Midbrain (tissue), 1 donor: Measurements from ENCODE around the gene TEX11.
A peak's percentile ranks its signal among the peaks of the same experiment; 100 is the strongest.
"Not testable (repeated sequence)": the region's sequence is repeated elsewhere in the genome, so short reads cannot be mapped to it uniquely, and the experiment has no call there.

Experiments used
- DNase-seq: peaks from one replicate; lab custom pipeline; 2025; lab: John Stamatoyannopoulos, UW

Gene TEX11

GRCh38 chrX:70755850-70756249, 152.7 kb downstream of the TEX11 start:
- no peak for DNase-seq

- DNase-seq = no peak
These were observed 154.2 kb downstream of the TEX11 start for GRCh38 chrX:70754169-70754848.

GRCh38 chrX:70733774-70734173, 174.7 kb downstream of the TEX11 start:
- DNase-seq = not testable (repeated sequence)

- not testable (repeated sequence) for DNase-seq
These were observed 180.6 kb downstream of the TEX11 start for GRCh38 chrX:70727961-70728360.

GRCh38 chrX:70720721-70721120, 187.8 kb downstream of the TEX11 start:
- DNase-seq = no peak

GRCh38 chrX:70711336-70711735, 197.2 kb downstream of the TEX11 start:
- DNase-seq = not testable (repeated sequence)

GRCh38 chrX:70694339-70695122, 214.0 kb downstream of the TEX11 start:
- DNase-seq = no peak

- DNase-seq = not testable (repeated sequence)
These were observed 229.1 kb downstream of the TEX11 start for GRCh38 chrX:70679455-70679854.

GRCh38 chrX:70675284-70675683, 233.2 kb downstream of the TEX11 start:
- DNase-seq = no peak

GRCh38 chrX:70672326-70672725, 236.2 kb downstream of the TEX11 start:
- DNase-seq = no peak

- no peak for DNase-seq
These were observed 239.4 kb downstream of the TEX11 start for GRCh38 chrX:70669120-70669519.

- DNase-seq = peak; percentile 9
These were observed 243.8 kb downstream of the TEX11 start for GRCh38 chrX:70664726-70665125.

- DNase-seq = not testable (repeated sequence)
These were observed 247.4 kb downstream of the TEX11 start for GRCh38 chrX:70661124-70661523.

GRCh38 chrX:70657546-70657945, 251.0 kb downstream of the TEX11 start:
- not testable (repeated sequence) for DNase-seq

GRCh38 chrX:70656304-70656703, 252.2 kb downstream of the TEX11 start:
- DNase-seq = no peak

GRCh38 chrX:70647910-70648309, 260.6 kb downstream of the TEX11 start:
- DNase-seq = not testable (repeated sequence)

- DNase-seq = no peak
These were observed 272.3 kb downstream of the TEX11 start for GRCh38 chrX:70636218-70636617.

GRCh38 chrX:70635669-70636068, 272.8 kb downstream of the TEX11 start:
- DNase-seq = no peak

- no peak for DNase-seq
These were observed 273.3 kb downstream of the TEX11 start for GRCh38 chrX:70635227-70635626.

GRCh38 chrX:70621743-70622142, 286.8 kb downstream of the TEX11 start:
- DNase-seq = no peak

- no peak for DNase-seq
These were observed 290.0 kb downstream of the TEX11 start for GRCh38 chrX:70618467-70618866.

GRCh38 chrX:70613295-70613694, 295.2 kb downstream of the TEX11 start:
- DNase-seq = no peak

GRCh38 chrX:70605352-70605751, 303.2 kb downstream of the TEX11 start:
- no peak for DNase-seq
